PC-3 (cell line): ENCODE measurements around the gene DNM3. TPM values are rescaled to one million over a fixed set of nuclear protein-coding genes. Genes with fewer than 3 reads are reported as not detected.

ENCODE experiments used
- ATAC-seq: fragments of 200-7000 bp; cut with Tn5 transposase; 2 replicates; pipeline ENCODE4 v1.9.1; 2020; ENCODE audit warnings: mild to moderate bottlenecking, moderate library complexity
- BruUV-seq: library from RNA; stranded (reverse); fragments of 400-500 nt; replicated peaks from 2 replicates; lab custom pipeline; 2021; lab: Mats Ljungman, UMichigan
- CTCF ChIA-PET: fragments of 300-600 bp; sonication (Branson Sonifier 250); formaldehyde crosslinking; loops from one replicate; lab custom pipeline; 2022; ENCODE audit warnings: antibody characterized with exemption; lab: Charles Lee
- POLR2A ChIA-PET: fragments of 300-600 bp; sonication (Branson Sonifier 250); formaldehyde crosslinking; loops from one replicate; lab custom pipeline; 2022; ENCODE audit warnings: antibody characterized with exemption; ENCODE audit not compliant: unreplicated experiment; lab: Charles Lee
- DNase-seq: peaks from one replicate; pipeline ENCODE4 v3.0.0-alpha.2; 2015
- H2AFZ ChIP-seq: fragments of 300-600 bp; sonication (generic); 2 replicates; pipeline ENCODE4 v1.6.0; 2016; ENCODE audit warnings: antibody characterized with exemption, low read length
- H3F3A ChIP-seq: fragments of 300-600 bp; sonication (generic); one replicate; pipeline ENCODE4 v1.6.0; 2017; ENCODE audit warnings: antibody characterized with exemption, low read length, control low read depth, mild to moderate bottlenecking; ENCODE audit not compliant: unreplicated experiment
- H3K27ac ChIP-seq: fragments of 300-600 bp; sonication (generic); 2 replicates; pipeline ENCODE4 v1.5.1; 2016; ENCODE audit warnings: mild to moderate bottlenecking, low read length
- H3K27me3 ChIP-seq: fragments of 300-600 bp; sonication (generic); 2 replicates; pipeline ENCODE4 v1.6.1; 2016; ENCODE audit warnings: low read length, mixed read lengths
- H3K36me3 ChIP-seq: fragments of 300-600 bp; sonication (generic); 2 replicates; pipeline ENCODE4 v1.6.1; 2016; ENCODE audit warnings: low read depth, mixed run types, low read length, mixed read lengths
- H3K4me1 ChIP-seq: fragments of 300-600 bp; sonication (generic); 2 replicates; pipeline ENCODE4 v1.5.1; 2016; ENCODE audit warnings: low read length; ENCODE audit not compliant: insufficient read depth
- H3K4me2 ChIP-seq: fragments of 300-600 bp; sonication (generic); 2 replicates; pipeline ENCODE4 v1.6.0; 2016; ENCODE audit warnings: low read length
- H3K4me3 ChIP-seq: fragments of 300-600 bp; sonication (generic); 2 replicates; pipeline ENCODE4 v1.5.1; 2016; ENCODE audit warnings: mild to moderate bottlenecking, low read length, mixed read lengths
- H3K79me2 ChIP-seq: fragments of 300-600 bp; sonication (generic); 2 replicates; pipeline ENCODE4 v1.6.1; 2017; ENCODE audit warnings: low read length, mixed read lengths
- H3K9ac ChIP-seq: fragments of 300-600 bp; sonication (generic); 2 replicates; pipeline ENCODE4 v1.6.0; 2016; ENCODE audit warnings: mild to moderate bottlenecking, low read length
- H3K9me2 ChIP-seq: fragments of 300-600 bp; sonication (generic); replicated peaks from 2 replicates; pipeline ENCODE4 v1.6.1; 2016; ENCODE audit warnings: mixed run types, low read length, mixed read lengths
- H3K9me3 ChIP-seq: fragments of 300-600 bp; sonication (generic); 2 replicates; pipeline ENCODE4 v1.6.1; 2016; ENCODE audit warnings: low read length, mixed read lengths
- H4K20me1 ChIP-seq: fragments of 300-600 bp; sonication (generic); 2 replicates; pipeline ENCODE4 v1.6.1; 2016; ENCODE audit warnings: low read length, mixed read lengths
- EZH2 ChIP-seq: fragments of 300-600 bp; sonication (generic); IDR thresholded peaks from one replicate; pipeline ENCODE4 v1.6.1; 2017; ENCODE audit warnings: antibody characterized with exemption, mild to moderate bottlenecking, low read length; ENCODE audit not compliant: unreplicated experiment
- EZH2phosphoT487 ChIP-seq: fragments of 300-600 bp; sonication (generic); IDR thresholded peaks from 2 replicates; pipeline ENCODE4 v1.6.1; 2018; ENCODE audit warnings: mild to moderate bottlenecking, antibody characterized with exemption, low read length, borderline replicate concordance
- intact Hi-C: fragments of 100-400 bp; cut with micrococcal nuclease; formaldehyde crosslinking; loops from 2 replicates; pipeline ENCODE4 v1.9.0; 2023
- total RNA-seq: library from RNA; depleted of rRNA; stranded (reverse); fragments of >200 nt; gene quantifications from 2 replicates; pipeline ENCODE4 v1.2.3, GENCODE V29; 2014
- TF ChIP-seq, protein P1 (sequence below): fragments of 300-600 bp; sonication (generic); conservative IDR thresholded peaks from 2 replicates; pipeline ENCODE4 v1.5.1; 2017; ENCODE audit warnings: antibody characterized with exemption, low read depth, mild to moderate bottlenecking, low read length

Gene DNM3
- total RNA-seq, 1 experiment from 2014 or later, result 0.98 TPM

DNA sequence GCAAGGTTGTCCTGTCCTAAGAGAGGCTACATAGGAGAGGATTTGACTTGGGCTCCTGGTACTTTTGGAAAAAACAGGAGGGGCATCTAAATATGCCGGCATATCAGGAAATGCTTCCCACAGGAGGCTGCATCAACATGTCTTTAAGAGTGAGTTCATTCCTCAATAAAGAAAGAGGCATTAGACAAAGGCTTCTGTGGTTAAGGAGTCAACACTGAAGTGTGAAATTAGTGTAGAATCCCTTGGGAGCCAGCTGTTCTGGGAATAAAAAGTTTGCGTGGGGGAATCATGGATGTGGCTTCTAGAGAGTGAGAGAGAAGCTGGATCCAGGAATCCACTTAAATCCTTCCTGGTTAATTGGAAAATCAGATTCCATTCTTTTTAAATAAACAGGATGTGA lies 69.5 kb downstream of the DNM3 start:
- TF ChIP-seq EZH2phosphoT487 (no peak), EZH2 (no peak)
- TF ChIP-seq, protein P1, sequence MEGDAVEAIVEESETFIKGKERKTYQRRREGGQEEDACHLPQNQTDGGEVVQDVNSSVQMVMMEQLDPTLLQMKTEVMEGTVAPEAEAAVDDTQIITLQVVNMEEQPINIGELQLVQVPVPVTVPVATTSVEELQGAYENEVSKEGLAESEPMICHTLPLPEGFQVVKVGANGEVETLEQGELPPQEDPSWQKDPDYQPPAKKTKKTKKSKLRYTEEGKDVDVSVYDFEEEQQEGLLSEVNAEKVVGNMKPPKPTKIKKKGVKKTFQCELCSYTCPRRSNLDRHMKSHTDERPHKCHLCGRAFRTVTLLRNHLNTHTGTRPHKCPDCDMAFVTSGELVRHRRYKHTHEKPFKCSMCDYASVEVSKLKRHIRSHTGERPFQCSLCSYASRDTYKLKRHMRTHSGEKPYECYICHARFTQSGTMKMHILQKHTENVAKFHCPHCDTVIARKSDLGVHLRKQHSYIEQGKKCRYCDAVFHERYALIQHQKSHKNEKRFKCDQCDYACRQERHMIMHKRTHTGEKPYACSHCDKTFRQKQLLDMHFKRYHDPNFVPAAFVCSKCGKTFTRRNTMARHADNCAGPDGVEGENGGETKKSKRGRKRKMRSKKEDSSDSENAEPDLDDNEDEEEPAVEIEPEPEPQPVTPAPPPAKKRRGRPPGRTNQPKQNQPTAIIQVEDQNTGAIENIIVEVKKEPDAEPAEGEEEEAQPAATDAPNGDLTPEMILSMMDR, result no peak
- intact Hi-C loops, result no loop called here
- CTCF ChIA-PET, result no interaction called here
- Histone ChIP-seq H3K4me2 (no peak overlapping the region), H4K20me1 (no peaks in the 10 kb centered on the region), H3K9ac (no peak overlapping the region), H3K27ac (no peak overlapping the region), H3K9me3 (no peaks in the 10 kb centered on the region), H3K4me1 (peaks cover 7% of the 10 kb centered on the region), H3K36me3 (no peaks in the 10 kb centered on the region), H3K79me2 (no peaks in the 10 kb centered on the region), H3K27me3 (peaks cover 44% of the 10 kb centered on the region), H3K4me3 (no peak overlapping the region), H3F3A (no peaks in the 10 kb centered on the region), H2AFZ (no peak overlapping the region), H3K9me2 (no peaks in the 10 kb centered on the region)
- DNase-seq (no peak), ATAC-seq (no peak)
- BruUV-seq, result no TSS peak
- POLR2A ChIA-PET, result no interaction called here

DNA sequence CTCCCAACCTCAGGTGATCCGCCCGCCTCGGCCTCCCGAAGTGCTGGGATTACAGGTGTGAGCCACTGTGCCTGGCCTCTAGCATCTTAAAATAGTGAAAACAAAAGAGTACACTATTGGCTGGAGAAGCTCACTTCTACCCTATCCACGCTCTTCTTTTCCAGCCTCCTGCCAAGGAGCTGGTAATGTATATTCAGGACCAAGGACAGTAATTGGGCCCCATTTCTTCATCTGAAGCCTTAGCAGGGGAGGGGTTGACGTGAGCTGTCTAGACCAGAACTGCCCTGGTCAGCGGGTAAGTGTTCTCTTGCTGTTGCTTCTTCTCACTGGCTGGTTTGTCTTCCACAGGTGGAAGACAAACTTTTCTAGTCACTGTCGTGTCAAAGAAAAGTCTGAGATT lies 70.2 kb downstream of the DNM3 start:
- H3K27me3 ChIP-seq, result peaks cover 46% of the 10 kb centered on the region
- H3K4me1 ChIP-seq, result peaks cover 7% of the 10 kb centered on the region
- intact Hi-C loops, result no loop called here
- POLR2A ChIA-PET, result no interaction called here
- no peaks in the 10 kb centered on the region for H3K9me2 ChIP-seq
- no peak overlapping the region for H3K9ac ChIP-seq
- DNase-seq, result peak; percentile 47
- ATAC-seq, result 0 out of 2 replicates have a peak, but pooled peaks have one; percentile 29
- no peaks in the 10 kb centered on the region for H3F3A ChIP-seq
- CTCF ChIA-PET, result interaction anchor here (0.9 kb wide), 1 partner anchor 110 kb away, joined by 3 read pairs; no protein-coding TSS in a partner anchor
- TF ChIP-seq EZH2phosphoT487, result no peak
- TF ChIP-seq, protein P1, result no peak
- no peak for TF ChIP-seq EZH2
- H4K20me1 ChIP-seq, result no peaks in the 10 kb centered on the region
- H2AFZ ChIP-seq, result no peak overlapping the region
- no TSS peak for BruUV-seq
- no peaks in the 10 kb centered on the region for H3K36me3 ChIP-seq
- no peak overlapping the region for H3K4me2 ChIP-seq
- H3K9me3 ChIP-seq, result no peaks in the 10 kb centered on the region
- H3K27ac ChIP-seq, result no peak overlapping the region
- H3K79me2 ChIP-seq, result no peaks in the 10 kb centered on the region
- H3K4me3 ChIP-seq, result no peak overlapping the region

DNA sequence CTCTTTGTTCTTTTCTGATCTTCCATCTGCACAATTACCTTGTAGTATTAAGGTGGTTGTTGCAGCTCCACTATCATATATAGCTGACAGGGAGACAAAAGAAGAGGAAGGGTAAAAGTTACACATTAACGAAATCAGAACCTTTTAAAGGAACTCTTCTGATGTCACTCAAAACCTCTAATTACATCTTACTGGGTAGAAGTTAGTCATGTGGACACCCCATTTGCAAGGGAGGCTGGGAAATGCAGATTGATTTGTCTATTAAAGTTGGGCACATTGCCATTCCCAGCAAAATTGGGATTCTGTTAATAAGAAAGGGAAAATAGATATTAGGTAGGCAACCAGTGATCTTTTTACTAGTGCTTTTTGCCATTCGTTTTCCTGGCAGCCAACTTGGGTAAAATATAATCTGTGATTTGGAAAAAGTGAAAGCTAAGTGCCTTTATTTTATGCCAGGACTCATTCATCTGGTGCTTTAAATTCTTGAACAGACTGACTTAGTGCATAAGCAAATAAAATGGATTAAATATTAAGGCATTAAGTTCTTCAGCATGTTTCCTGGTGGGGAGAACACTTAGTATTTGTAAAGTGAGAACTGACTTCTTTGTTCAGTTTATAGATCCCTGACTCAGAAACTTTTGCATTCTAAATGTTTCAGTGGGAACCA lies 71.3 kb downstream of the DNM3 start:
- no peak for ATAC-seq
- H3K9ac ChIP-seq, result no peak overlapping the region
- H3K36me3 ChIP-seq, result no peaks in the 10 kb centered on the region
- H3K4me3 ChIP-seq, result no peak overlapping the region
- no peaks in the 10 kb centered on the region for H3K9me2 ChIP-seq
- intact Hi-C loops, result no loop called here
- H3K79me2 ChIP-seq, result no peaks in the 10 kb centered on the region
- no peaks in the 10 kb centered on the region for H3F3A ChIP-seq
- CTCF ChIA-PET, result no interaction called here
- H3K4me1 ChIP-seq, result peaks cover 7% of the 10 kb centered on the region
- H4K20me1 ChIP-seq, result no peaks in the 10 kb centered on the region
- H2AFZ ChIP-seq, result no peak overlapping the region
- TF ChIP-seq EZH2phosphoT487, result no peak
- TF ChIP-seq, protein P1, result no peak
- TF ChIP-seq EZH2, result no peak
- no peak for DNase-seq
- H3K4me2 ChIP-seq, result no peak overlapping the region
- H3K27ac ChIP-seq, result no peak overlapping the region
- no TSS peak for BruUV-seq
- POLR2A ChIA-PET, result no interaction called here
- H3K9me3 ChIP-seq, result no peaks in the 10 kb centered on the region
- H3K27me3 ChIP-seq, result peaks cover 47% of the 10 kb centered on the region
